HG02981 (cell line): Measurements from ENCODE around the gene ZNF821.
A peak's percentile ranks its signal among the peaks of the same experiment; 100 is the strongest.
"Not testable (repeated sequence)": the region's sequence is repeated elsewhere in the genome, so short reads cannot be mapped to it uniquely, and the experiment has no call there.

Experiments
- ATAC-seq: cut with Tn5 transposase; IDR thresholded peaks from one replicate; pipeline ENCODE4 v1.9.1; 2021; ENCODE audit warnings: mild to moderate bottlenecking, moderate library complexity; ENCODE audit not compliant: unreplicated experiment

Gene ZNF821

GRCh38 chr16:71863995-71864394 is 20.0 kb downstream of the ZNF821 start:
- no peak for ATAC-seq

GRCh38 chr16:71859762-71860521 is 24.0 kb downstream of the ZNF821 start:
- ATAC-seq, result no peak

GRCh38 chr16:71855937-71856662 is 27.9 kb downstream of the ZNF821 start:
- no peak for ATAC-seq

GRCh38 chr16:71854369-71854948 is 29.5 kb downstream of the ZNF821 start:
- no peak for ATAC-seq

- ATAC-seq, result no peak
These were observed 30.6 kb downstream of the ZNF821 start for GRCh38 chr16:71853413-71853812.

- no peak for ATAC-seq
These were observed 31.4 kb downstream of the ZNF821 start for GRCh38 chr16:71852561-71852960.

GRCh38 chr16:71852158-71852557 is 31.8 kb downstream of the ZNF821 start:
- ATAC-seq, result no peak

GRCh38 chr16:71851746-71852145 is 32.2 kb downstream of the ZNF821 start:
- ATAC-seq, result no peak

- ATAC-seq, result no peak
These were observed 35.4 kb downstream of the ZNF821 start for GRCh38 chr16:71848622-71849021.

GRCh38 chr16:71847096-71847495 is 36.9 kb downstream of the ZNF821 start:
- no peak for ATAC-seq

- no peak for ATAC-seq
These were observed 37.6 kb downstream of the ZNF821 start for GRCh38 chr16:71846431-71846830.

- ATAC-seq, result peak; percentile 69
These were observed 38.1 kb downstream of the ZNF821 start, which contains the start of gene ATXN1L for GRCh38 chr16:71845639-71846430. Gene ATXN1L (plus strand): TSS chr16:71845976. CDS start chr16:71849741, 3,765 bp downstream.

GRCh38 chr16:71843572-71843971 is 40.4 kb downstream of the ZNF821 start:
- ATAC-seq, result no peak

GRCh38 chr16:71840052-71840451 is 43.9 kb downstream of the ZNF821 start:
- ATAC-seq, result no peak

GRCh38 chr16:71837150-71837549 is 46.8 kb downstream of the ZNF821 start:
- ATAC-seq, result no peak

- ATAC-seq, result no peak
These were observed 49.7 kb downstream of the ZNF821 start for GRCh38 chr16:71834291-71834690.

- ATAC-seq, result not testable (repeated sequence)
These were observed 51.9 kb downstream of the ZNF821 start for GRCh38 chr16:71832112-71832511.

- ATAC-seq, result not testable (repeated sequence)
These were observed 52.3 kb downstream of the ZNF821 start for GRCh38 chr16:71831698-71832097.

GRCh38 chr16:71830359-71830758 is 53.6 kb downstream of the ZNF821 start:
- no peak for ATAC-seq

GRCh38 chr16:71826533-71827017 is 57.4 kb downstream of the ZNF821 start:
- no peak for ATAC-seq

GRCh38 chr16:71817155-71817500 is 66.9 kb downstream of the ZNF821 start:
- ATAC-seq, result not testable (repeated sequence)
